HG02870 (cell line): Measurements from ENCODE around the gene THADA.
"Not testable (repeated sequence)": the region's sequence is repeated elsewhere in the genome, so short reads cannot be mapped to it uniquely, and the experiment has no call there.

Experiments
- ATAC-seq: cut with Tn5 transposase; IDR thresholded peaks from one replicate; pipeline ENCODE4 v1.9.1; 2021; ENCODE audit warnings: mild to moderate bottlenecking, moderate library complexity; ENCODE audit not compliant: unreplicated experiment

The THADA gene

GRCh38 chr2:43198263-43198662 is 397.6 kb downstream of the THADA start:
- ATAC-seq, result no peak

GRCh38 chr2:43197588-43197896 is 398.3 kb downstream of the THADA start:
- ATAC-seq, result no peak

GRCh38 chr2:43196768-43197587 is 398.9 kb downstream of the THADA start:
- ATAC-seq, result no peak

- ATAC-seq, result no peak
Observed at GRCh38 chr2:43194121-43194869, 401.5 kb downstream of the THADA start.

- no peak for ATAC-seq
Observed at GRCh38 chr2:43193652-43194120, 402.2 kb downstream of the THADA start.

GRCh38 chr2:43192744-43193651 is 402.8 kb downstream of the THADA start:
- ATAC-seq, result no peak

- ATAC-seq, result no peak
Observed at GRCh38 chr2:43191947-43192516, 403.8 kb downstream of the THADA start.

GRCh38 chr2:43190311-43191052 is 405.4 kb downstream of the THADA start:
- ATAC-seq, result no peak

- ATAC-seq, result not testable (repeated sequence)
Observed at GRCh38 chr2:43189861-43190260, 406.0 kb downstream of the THADA start.

GRCh38 chr2:43188561-43189386 is 407.1 kb downstream of the THADA start:
- no peak for ATAC-seq

- no peak for ATAC-seq
Observed at GRCh38 chr2:43186679-43187374, 409.0 kb downstream of the THADA start.

GRCh38 chr2:43186321-43186678 is 409.5 kb downstream of the THADA start:
- ATAC-seq, result no peak

GRCh38 chr2:43185146-43185545 is 410.7 kb downstream of the THADA start:
- no peak for ATAC-seq

GRCh38 chr2:43184339-43184895 is 411.4 kb downstream of the THADA start:
- no peak for ATAC-seq

GRCh38 chr2:43183743-43184142 is 412.1 kb downstream of the THADA start:
- ATAC-seq, result no peak

GRCh38 chr2:43180897-43181296 is 414.9 kb downstream of the THADA start:
- ATAC-seq, result no peak
